Lower leg skin (tissue), 3 donors: Measurements from ENCODE around the gene SNX1.

Experiments
- POLR2A ChIP-seq, 2 donors: fragments of 450-650 bp; IDR thresholded peaks; one replicate each; pipeline ENCODE4 v1.6.1; 2016 to 2017; ENCODE audit warnings: antibody characterized with exemption in 2 of 2, mild to moderate bottlenecking in 1 of 2, moderate library complexity in 1 of 2
- TF ChIP-seq, protein P1 (sequence below), 3 donors: fragments of 450-650 bp; IDR thresholded peaks; one replicate each; pipeline ENCODE4 v1.5.1; 2016; ENCODE audit warnings: antibody characterized with exemption in 3 of 3, mild to moderate bottlenecking in 3 of 3, moderate library complexity in 2 of 3

DNA sequence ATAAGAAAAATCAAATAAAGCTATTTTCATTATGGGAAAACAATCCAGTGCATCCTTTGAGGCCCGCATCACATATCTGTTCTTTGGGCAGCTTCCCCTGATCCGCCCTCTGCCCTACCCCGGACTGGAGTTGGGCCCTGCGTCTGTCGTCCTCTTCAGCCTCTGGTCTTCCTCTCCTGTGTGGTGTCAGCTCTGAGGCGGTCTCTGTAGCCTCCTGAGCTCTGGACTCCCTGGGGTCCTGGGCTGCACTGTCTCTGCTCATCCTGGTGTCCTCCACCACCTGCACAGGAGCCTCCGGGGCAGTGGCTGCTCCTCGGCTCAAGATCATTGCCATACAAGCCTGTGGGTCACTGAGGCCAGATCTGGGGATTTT, 48.4 kb downstream of the SNX1 start:
- TF ChIP-seq, protein P1, sequence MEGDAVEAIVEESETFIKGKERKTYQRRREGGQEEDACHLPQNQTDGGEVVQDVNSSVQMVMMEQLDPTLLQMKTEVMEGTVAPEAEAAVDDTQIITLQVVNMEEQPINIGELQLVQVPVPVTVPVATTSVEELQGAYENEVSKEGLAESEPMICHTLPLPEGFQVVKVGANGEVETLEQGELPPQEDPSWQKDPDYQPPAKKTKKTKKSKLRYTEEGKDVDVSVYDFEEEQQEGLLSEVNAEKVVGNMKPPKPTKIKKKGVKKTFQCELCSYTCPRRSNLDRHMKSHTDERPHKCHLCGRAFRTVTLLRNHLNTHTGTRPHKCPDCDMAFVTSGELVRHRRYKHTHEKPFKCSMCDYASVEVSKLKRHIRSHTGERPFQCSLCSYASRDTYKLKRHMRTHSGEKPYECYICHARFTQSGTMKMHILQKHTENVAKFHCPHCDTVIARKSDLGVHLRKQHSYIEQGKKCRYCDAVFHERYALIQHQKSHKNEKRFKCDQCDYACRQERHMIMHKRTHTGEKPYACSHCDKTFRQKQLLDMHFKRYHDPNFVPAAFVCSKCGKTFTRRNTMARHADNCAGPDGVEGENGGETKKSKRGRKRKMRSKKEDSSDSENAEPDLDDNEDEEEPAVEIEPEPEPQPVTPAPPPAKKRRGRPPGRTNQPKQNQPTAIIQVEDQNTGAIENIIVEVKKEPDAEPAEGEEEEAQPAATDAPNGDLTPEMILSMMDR (IDR thresholded peaks at IDR 0.05) = no peak
- TF ChIP-seq POLR2A (IDR thresholded peaks at IDR 0.05) = no peak
